GM12801 (cell line): ENCODE results near the gene NAALADL2.

Experiments
- TF ChIP-seq, protein P1 (sequence below): IDR thresholded peaks from one replicate; pipeline ENCODE4 v1.5.1; 2011; ENCODE audit warnings: control low read depth; ENCODE audit not compliant: insufficient read length; ENCODE audit errors: extremely low read depth

NAALADL2 gene

GRCh38 chr3:175656461-175656860 lies 797.3 kb downstream of the NAALADL2 start:
- TF ChIP-seq, protein P1, sequence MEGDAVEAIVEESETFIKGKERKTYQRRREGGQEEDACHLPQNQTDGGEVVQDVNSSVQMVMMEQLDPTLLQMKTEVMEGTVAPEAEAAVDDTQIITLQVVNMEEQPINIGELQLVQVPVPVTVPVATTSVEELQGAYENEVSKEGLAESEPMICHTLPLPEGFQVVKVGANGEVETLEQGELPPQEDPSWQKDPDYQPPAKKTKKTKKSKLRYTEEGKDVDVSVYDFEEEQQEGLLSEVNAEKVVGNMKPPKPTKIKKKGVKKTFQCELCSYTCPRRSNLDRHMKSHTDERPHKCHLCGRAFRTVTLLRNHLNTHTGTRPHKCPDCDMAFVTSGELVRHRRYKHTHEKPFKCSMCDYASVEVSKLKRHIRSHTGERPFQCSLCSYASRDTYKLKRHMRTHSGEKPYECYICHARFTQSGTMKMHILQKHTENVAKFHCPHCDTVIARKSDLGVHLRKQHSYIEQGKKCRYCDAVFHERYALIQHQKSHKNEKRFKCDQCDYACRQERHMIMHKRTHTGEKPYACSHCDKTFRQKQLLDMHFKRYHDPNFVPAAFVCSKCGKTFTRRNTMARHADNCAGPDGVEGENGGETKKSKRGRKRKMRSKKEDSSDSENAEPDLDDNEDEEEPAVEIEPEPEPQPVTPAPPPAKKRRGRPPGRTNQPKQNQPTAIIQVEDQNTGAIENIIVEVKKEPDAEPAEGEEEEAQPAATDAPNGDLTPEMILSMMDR = no peak

DNA sequence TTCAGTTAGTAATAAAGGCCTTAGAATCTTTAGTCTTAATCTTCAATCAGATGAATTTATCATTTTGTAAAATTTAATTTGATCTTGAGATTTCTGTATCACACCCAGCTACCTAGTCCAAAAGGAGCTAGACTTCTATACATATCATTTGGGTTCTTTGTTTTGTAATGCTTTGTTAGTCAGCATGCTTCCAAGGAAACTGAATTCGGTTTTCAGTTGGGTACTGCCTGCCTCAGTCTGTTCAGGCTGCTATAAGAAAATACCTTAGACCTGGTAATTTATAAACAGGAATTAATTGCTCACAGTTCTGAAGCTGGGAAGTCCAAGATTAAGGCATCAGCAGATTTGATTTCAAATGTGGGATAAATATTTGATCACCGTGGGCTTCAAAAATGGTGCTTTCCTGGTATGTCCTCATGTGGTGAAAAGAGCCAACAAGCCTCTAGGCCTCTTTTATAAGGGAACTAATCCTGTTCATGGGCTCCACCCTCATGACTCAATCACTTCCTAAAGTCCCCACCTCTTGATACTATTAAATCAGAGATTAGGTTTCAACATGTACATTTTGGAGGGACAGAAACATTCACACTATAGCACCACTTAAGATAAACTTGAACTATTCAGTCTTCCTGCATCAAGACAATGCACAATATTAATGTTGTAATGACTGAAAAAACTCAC lies 800.7 kb downstream of the NAALADL2 start:
- TF ChIP-seq, protein P1 = no peak

GRCh38 chr3:175662815-175663214 lies 803.7 kb downstream of the NAALADL2 start:
- TF ChIP-seq, protein P1 = no peak

DNA sequence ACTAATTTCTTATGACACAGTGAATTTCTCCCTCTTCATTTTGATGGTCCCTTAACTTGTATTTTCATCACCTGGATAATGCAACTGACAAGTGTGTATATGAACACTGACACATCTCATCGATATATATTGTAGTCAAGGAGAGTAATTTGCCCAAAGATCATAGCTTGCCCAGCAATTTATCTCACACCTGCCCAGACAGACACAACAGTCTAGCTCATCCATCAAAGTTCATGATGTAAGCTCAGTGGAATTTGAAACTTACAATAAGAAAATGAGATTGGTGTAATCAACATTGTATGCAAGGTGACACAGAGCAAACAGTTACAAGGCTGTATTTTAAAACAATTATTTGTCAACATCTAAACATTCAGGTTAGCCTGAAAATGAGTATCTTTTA lies 805.8 kb downstream of the NAALADL2 start:
- TF ChIP-seq, protein P1 = no peak

DNA sequence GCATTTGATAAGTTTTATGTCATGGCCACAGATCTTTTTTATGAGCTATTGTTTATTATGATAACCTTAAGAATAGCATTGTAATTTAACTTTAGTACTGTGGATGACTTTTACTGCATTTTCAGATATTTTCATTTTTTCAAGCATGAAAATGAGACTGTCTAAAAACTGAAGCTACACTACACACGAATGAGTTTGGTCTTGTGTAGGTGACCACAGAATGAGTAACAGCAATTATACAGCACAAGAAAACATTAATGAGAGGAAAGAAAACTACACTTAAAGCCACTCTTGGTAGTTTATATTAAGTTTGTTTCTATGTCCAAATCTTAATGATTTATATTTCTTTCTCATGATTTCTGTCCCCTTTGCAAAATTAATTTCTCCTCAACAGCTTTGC lies 809.2 kb downstream of the NAALADL2 start:
- TF ChIP-seq, protein P1 = no peak

DNA sequence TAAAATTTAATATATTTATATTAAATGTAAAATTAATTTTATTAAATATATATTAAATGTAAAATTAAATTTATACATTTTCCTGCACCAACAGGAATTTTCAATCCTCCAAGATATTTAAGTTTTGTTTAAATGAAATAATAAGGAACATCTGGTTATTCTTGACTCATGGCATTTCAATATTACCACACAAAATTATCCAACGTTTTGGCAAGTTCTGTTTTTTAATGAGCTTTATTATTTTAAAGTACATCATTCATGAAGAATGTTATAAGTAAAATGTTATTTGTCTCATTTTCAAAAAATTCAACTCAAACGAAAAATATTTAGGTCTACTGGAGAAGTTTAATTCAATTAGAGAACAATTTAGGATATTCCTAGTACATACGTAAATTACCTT lies 811.4 kb downstream of the NAALADL2 start:
- TF ChIP-seq, protein P1 = no peak

GRCh38 chr3:175672119-175672689 lies 813.1 kb downstream of the NAALADL2 start:
- TF ChIP-seq, protein P1 = no peak
